22Rv1 (cell line): ENCODE measurements around the gene ARL4C.

ENCODE experiments used
- H3K27ac ChIP-seq: fragments of 450-650 bp; 2 replicates; pipeline ENCODE4 v1.5.1; 2017
- ZFX ChIP-seq: fragments of 450-650 bp; IDR thresholded peaks from 2 replicates; pipeline ENCODE4 v1.6.1; 2017; ENCODE audit warnings: antibody characterized with exemption, borderline replicate concordance
- TF ChIP-seq, protein P1 (sequence below): fragments of 450-650 bp; IDR thresholded peaks from 2 replicates; pipeline ENCODE4 v1.5.1; 2017; ENCODE audit warnings: mild to moderate bottlenecking

Gene ARL4C

GRCh38 chr2:234469251-234469845 lies 27.5 kb downstream of the ARL4C start:
- TF ChIP-seq, protein P1, sequence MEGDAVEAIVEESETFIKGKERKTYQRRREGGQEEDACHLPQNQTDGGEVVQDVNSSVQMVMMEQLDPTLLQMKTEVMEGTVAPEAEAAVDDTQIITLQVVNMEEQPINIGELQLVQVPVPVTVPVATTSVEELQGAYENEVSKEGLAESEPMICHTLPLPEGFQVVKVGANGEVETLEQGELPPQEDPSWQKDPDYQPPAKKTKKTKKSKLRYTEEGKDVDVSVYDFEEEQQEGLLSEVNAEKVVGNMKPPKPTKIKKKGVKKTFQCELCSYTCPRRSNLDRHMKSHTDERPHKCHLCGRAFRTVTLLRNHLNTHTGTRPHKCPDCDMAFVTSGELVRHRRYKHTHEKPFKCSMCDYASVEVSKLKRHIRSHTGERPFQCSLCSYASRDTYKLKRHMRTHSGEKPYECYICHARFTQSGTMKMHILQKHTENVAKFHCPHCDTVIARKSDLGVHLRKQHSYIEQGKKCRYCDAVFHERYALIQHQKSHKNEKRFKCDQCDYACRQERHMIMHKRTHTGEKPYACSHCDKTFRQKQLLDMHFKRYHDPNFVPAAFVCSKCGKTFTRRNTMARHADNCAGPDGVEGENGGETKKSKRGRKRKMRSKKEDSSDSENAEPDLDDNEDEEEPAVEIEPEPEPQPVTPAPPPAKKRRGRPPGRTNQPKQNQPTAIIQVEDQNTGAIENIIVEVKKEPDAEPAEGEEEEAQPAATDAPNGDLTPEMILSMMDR: no peak
- TF ChIP-seq ZFX: no peak
- no peak overlapping the region for H3K27ac ChIP-seq

GRCh38 chr2:234468503-234468902 lies 28.4 kb downstream of the ARL4C start:
- TF ChIP-seq ZFX: no peak
- TF ChIP-seq, protein P1: no peak
- H3K27ac ChIP-seq: no peak overlapping the region

DNA sequence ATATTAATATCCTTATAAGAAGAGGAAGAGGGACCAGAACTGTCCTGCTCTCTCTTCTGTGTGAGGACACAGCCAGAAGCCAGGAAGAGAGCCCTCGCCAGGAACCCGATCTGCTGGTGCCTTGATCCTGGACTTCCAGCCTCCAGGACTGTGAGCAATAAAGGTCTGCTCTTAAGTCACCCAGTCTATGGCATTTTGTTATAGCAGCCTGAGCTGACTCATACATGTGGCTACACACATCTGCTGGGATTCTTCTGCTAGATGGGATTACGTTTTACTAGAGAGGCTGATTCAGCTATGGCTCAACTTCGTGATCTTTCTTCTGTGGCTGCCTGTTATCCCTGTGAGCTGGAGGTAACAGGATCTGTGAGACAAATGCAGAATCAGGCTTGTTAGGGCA lies 29.6 kb downstream of the ARL4C start:
- no peak for TF ChIP-seq ZFX
- TF ChIP-seq, protein P1: no peak
- H3K27ac ChIP-seq: no peak overlapping the region

- no peak for TF ChIP-seq ZFX
- TF ChIP-seq, protein P1: no peak
- no peak overlapping the region for H3K27ac ChIP-seq
Observed at GRCh38 chr2:234464291-234464645, 32.6 kb downstream of the ARL4C start.

DNA sequence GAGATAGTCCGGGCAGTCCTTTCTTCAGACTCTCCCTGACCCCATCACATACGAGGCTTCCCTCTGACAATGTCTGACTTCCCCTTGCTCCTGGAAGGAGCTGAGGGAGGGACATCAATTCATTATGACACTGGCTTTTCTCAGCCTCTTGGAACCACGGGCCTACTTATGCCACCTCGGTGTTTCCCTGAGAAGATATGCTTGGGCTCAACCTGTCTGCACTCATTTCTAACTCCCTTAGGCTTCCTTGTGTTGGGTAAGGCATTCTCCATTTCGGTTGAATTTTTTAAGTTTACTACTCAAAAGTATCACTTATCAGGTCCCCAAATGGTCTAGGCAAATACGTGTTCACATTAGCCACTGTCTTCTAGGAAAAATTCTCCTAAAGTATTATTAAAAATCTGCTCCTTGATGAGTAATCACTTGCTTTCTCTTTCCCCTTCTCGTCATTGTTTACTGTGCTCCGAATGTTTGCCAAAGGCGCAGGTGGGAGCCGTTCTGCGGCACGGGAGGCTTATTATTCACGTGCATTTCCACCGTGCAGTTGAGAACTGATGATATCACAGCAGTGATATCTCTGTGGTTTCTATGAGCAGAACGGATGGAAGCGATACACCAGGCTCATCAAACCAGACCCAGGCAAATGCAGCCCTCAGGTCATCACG lies 33.1 kb downstream of the ARL4C start:
- no peak overlapping the region for H3K27ac ChIP-seq
- TF ChIP-seq ZFX: no peak
- TF ChIP-seq, protein P1: no peak

DNA sequence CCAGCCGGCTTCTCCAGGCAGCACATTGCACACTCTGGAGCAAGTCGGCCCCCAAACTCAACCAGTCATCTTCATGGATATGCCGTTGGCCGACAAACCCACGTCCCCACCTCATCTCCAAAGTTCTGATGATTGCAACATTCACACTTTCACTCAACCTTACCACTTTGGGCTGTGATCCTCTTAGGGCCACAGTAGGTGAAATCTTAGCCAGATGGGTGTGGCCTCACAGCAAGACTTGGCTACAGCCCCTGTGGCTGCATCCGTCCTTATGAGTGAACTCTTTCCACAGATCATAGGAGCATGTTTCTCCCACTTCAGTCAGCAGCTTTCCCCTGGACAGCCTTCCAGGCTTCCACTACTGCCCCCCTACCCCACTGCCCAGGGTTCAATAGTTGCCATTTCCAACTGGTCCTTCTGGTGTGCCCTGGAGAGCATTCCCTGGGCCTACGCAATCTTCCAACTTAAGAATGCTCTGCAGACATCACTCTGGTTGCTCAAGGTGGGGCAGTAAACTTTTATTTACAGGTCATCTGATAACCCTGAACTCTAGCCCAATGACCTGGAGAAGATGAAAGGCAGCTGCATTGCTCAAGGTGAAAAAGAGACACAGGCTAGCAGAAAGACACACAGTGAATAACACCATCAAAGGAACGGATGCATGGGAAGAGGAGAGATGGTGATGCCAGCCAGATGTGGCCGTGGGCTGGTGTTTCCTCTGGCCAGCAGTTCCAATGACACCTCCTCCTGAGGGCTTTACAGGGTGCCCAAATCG lies 34.5 kb downstream of the ARL4C start:
- TF ChIP-seq, protein P1: no peak
- no peak for TF ChIP-seq ZFX
- no peak overlapping the region for H3K27ac ChIP-seq
